A204.1 (cell line): Measurements from ENCODE around the gene ZNF500.

ENCODE experiments used
- FAIRE-seq: peaks from 2 replicates; lab custom pipeline; 2012; peaks lifted over from hg19 to GRCh38; lab: Jason Lieb, UNC

ZNF500 gene

GRCh38 chr16:4772351-4772750, 5.4 kb upstream of the ZNF500 start:
- FAIRE-seq, result no peak

GRCh38 chr16:4771646-4772045, 4.7 kb upstream of the ZNF500 start:
- no peak for FAIRE-seq

- no peak for FAIRE-seq
These were observed 2.3 kb upstream of the ZNF500 start for GRCh38 chr16:4769306-4769638.

DNA sequence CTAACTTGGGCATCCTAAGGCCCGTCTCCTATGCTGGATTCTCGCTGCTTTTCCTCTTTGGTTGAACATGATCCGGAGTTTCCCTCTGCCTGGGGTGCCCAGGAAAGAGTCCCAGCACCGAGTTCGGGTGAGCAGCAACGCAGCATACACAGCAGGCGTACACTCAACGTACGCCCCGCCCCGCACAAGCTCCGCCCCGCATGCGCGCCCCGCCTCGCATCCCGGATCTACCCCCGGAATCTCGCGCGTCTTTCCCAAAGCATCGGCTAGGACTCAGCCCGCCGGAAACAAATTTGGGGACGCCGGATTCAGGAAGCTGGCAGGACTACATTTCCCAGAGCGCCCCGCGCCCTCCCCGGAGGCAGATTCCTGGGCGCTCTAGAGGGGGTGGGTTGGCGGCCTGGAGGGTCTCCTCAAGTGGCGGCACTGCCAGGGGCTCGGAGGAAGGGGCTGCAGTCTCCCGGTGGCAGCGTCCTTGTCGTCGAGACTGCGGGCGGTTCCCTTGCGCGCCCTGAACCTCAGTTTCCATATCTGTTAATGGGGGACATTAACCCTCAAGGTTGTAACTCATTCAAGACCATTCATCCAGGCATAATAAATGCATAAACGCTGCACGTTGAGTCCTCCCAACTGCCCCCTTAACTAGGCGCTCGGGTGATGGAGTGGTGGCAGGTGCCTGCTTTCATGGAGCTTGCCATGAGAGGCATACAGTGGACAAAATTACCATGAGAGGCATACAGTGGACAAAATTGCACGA, 1.8 kb upstream of the ZNF500 start:
- peak; percentile 72 for FAIRE-seq

- no peak for FAIRE-seq
These were observed 1.0 kb upstream of the ZNF500 start for GRCh38 chr16:4767872-4768548.

DNA sequence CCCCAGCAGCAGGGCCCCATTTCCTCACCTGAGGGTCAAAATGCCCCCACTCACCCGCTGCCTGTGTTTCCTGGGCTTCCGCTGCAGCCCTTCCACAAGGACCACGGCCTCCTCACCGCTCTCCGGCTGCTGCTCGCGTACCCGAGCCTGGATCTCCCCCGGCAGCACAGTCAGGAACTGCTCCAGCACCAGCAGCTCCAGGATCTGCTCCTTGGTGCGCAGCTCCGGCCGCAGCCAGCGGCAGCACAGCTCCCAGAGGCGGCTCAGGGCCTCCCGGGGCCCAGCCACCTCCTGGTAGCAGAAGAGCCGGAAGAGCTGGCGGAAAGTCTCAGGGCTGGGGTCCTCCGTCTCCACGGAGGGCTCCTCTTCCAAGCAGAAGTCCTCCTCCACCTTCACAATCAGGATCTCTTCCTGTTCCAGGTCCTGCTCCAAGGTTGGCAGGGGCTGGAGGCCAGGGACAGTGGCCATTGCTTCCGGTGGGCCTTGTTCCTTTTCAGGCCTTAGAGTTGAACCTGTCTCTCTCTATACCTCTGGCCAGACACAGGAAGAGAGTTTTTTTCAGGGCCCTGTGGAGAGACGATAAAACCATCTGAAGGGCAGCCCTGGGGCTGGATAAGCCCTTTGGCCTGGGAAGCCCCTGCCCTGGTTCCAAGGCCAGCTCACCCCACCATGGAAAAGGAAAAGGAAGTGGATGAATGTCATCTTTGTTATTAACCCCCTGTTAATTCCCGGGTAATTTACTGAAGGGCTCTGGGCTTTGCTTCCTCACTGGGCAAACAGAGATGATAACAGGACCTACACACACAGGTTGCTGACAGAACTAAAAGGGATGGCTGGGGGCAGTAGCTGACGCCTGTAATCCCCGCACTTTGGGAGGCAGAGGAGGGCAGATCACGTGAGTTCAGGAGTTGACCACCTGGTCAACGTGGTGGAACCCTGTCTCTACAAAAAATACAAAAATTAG, 1.2 kb downstream of the ZNF500 start:
- no peak for FAIRE-seq

GRCh38 chr16:4763791-4764190, 3.2 kb downstream of the ZNF500 start:
- no peak for FAIRE-seq

DNA sequence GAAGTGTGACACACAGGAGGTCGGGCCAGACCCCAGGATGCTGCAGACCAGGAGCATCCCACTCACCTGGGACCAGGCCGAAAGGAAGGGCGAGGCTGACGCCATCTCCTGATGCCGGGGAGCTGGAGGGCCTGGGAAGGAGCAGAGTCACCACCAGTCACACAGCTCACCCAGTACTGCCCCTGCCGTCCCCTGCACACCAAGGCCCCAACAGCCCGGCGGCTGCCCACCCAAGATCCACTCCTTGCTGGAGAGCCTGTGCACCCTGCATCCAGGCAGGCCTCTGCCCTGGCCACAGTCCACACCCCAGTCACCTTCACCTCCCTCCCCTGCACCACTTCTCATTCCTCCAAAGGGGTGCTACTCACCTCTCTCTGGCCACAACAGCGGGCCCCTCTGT, 4.8 kb downstream of the ZNF500 start:
- no peak for FAIRE-seq

DNA sequence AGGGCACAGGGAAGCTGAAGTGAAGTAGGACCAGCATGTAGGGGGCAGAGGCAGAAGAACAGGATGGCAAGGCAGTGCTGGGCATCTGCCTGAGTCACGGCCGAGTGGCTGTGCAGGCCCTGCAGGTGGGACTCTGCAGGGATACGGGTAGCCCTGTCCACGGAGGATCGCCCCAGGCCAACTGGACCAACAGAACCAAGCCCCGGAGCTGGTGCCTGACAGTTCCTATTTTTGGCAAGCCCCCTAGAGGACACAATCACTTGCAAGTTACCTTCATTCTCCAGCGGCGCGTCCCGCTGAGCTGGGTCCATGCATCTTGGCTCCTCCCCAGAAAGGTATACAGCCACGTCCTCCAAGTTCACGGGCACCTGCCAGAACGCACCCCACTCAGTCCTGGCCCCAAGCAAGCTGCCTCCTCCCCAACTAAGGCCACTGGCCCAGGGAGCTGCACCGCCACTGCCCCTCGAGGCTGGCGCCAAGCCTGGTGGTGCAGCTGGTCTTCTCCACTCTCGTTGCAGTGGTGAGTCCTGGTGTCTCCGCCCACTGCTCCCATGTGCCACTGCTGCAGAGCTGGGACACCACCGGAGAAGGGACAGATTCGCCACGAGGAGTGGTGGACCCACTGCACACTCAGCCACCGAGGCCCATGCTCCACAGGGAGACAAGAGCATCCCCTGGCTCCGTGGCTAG, 6.6 kb downstream of the ZNF500 start:
- FAIRE-seq, result no peak

DNA sequence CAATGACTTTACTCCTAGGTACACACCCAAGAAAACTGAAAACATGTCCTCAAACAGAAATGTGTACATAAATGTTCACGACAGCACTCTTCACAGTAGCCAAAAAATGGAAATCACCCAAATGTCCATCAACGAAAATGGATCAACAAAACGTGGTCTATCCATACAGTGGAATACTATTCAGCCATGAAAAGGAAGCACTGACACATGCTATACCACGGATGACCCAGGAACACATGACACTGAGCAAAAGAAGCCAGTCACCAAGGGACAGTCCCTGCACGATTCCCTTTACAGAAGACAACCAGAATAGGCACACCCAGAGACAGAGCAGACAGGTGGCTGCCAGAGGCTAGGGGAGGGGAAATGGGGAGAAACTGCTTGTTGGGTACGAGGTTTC, 11.3 kb downstream of the ZNF500 start:
- no peak for FAIRE-seq

DNA sequence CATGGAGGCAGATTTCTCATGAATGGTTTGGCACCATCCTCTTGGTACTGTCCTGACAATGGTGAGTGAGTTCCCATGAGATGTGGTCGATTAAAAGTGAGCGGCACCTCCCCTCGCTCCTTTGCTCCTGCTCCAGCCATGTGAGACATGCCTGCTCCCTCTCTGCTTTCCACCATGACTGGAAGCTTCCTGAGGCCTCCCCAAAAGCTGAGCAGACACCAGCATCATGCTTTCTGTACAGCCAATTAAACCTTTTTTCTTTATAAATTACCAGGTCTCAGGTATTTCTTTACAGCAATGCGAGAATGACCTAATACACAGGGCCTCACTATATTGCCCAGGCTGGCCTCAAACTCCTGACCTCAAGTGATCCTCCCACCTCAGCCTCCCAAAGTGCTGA, 12.1 kb downstream of the ZNF500 start:
- no peak for FAIRE-seq

GRCh38 chr16:4753227-4753626, 13.7 kb downstream of the ZNF500 start:
- no peak for FAIRE-seq

DNA sequence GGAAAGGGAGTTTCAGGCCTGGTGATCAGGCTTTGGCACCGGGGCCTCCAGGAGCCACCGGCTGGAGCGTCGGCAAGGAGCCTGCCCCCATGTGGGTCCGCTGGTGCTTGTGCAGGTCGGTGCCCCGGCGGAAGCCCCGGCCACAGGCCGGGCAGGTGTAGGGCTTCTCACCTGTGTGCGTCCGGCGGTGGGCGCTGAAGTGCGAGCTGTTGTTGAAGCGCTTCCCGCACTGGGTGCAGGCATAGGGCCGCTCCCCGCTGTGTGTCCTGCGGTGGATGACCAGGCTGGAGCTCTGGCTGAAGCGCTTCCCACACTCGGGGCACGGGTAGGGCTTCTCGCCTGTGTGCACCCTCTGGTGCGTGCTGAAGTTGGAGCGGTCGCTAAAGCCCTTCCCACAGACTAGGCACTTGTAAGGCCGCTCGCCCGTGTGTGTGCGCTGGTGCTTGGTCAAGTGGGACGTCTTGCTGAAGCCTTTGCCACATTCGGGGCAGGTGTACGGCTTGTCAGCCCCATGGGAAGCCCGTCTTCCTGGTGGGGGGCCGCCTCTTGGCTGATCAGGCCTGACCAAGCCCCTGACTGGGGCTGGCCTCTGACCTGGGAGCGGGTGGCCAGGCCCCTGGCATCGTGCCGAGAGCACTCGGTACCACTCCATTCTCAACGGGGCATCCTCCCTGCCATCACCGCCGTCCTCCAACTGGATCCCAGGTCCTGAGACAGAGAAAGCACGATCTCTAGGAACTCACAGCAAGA, 14.4 kb downstream of the ZNF500 start:
- FAIRE-seq, result no peak

DNA sequence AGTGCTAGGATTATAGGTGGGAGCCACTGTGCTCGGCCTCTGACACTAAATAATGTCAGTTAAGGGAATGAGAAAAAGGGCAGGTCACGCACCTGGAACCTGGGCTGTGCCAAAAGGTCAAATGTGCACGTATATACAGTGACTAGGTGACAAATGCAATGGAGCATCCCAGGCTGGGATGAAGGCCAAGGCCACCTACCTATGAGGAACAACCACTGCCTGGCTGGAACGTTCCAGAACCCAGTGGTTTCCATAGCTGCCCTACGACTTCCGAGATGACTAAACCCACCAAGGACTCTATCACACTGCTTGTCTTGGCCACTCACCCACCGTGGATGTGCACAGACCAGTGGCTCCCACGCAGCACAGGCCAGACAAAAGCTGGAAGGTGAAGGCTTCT, 16.1 kb downstream of the ZNF500 start:
- FAIRE-seq, result no peak

GRCh38 chr16:4749700-4750257, 17.2 kb downstream of the ZNF500 start:
- FAIRE-seq, result no peak

- FAIRE-seq, result no peak
These were observed 18.1 kb downstream of the ZNF500 start for GRCh38 chr16:4748682-4749411.

GRCh38 chr16:4747906-4748681, 18.9 kb downstream of the ZNF500 start:
- FAIRE-seq, result no peak

- FAIRE-seq, result no peak
These were observed 19.9 kb downstream of the ZNF500 start for GRCh38 chr16:4746991-4747574.

DNA sequence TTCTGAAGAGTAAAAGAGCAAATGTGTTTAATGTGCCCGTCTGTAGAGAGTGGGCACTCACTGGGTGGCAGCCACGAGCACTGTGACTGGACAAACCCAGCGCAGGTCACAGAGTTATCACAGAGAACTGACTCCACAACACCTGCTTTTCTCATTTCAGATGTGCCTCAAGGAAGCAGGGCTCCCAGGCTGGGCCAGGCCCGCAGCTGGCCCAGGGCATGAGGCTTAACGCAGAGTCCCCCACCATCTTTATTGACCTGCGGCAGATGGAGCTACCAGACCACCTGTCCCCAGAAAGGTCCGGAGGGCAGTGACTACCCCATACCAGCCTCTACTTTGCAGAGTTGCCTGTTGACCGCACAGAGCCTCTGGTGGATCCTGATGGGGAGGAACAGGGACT, 20.7 kb downstream of the ZNF500 start:
- no peak for FAIRE-seq

DNA sequence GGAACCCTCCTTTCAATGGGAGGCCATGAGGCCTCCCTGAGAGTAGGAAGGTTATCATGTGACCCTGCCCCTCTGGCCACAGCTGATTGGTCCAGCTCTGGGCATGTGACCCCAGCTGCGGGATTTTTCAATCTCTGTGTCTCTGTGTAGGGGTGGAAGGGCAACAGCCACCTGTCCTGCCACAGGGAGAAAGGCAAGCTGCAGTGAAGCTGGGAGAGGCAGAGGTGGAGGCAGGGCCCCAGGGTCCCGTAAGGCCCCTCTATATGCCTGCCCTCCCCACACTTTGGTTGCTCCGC, 21.7 kb downstream of the ZNF500 start:
- no peak for FAIRE-seq
